GM12892 (cell line): ENCODE results near the gene ATP9B.

Experiments
- DNase-seq: peaks from one replicate; pipeline ENCODE4 v3.0.0; 2011; ENCODE audit not compliant: insufficient read length
- FAIRE-seq: peaks from 2 replicates; lab custom pipeline; 2011; peaks lifted over from hg19 to GRCh38; lab: Jason Lieb, UNC
- POLR2A ChIP-seq: IDR thresholded peaks from 2 replicates; pipeline ENCODE4 v1.6.1; 2011; ENCODE audit warnings: low read depth, low read length, control low read depth
- POLR2AphosphoS5 ChIP-seq: IDR thresholded peaks from 2 replicates; pipeline ENCODE4 v1.6.1; 2011; ENCODE audit warnings: low read depth, low read length, control low read depth
- TAF1 ChIP-seq: IDR thresholded peaks from 2 replicates; pipeline ENCODE4 v1.6.1; 2011; ENCODE audit warnings: low read depth, mild to moderate bottlenecking, control low read depth, low read length, borderline replicate concordance

The ATP9B gene

GRCh38 chr18:79352432-79352831 lies 283.2 kb downstream of the ATP9B start:
- FAIRE-seq = no peak

GRCh38 chr18:79353267-79353666 lies 284.1 kb downstream of the ATP9B start:
- no peak for FAIRE-seq
- TF ChIP-seq POLR2AphosphoS5 = no peak
- TF ChIP-seq POLR2A = no peak
- no peak for TF ChIP-seq TAF1
- no peak for DNase-seq

More at GRCh38 chr18:79352432-79352831, 283.2 kb downstream of the ATP9B start:
- DNase-seq = no peak
- TF ChIP-seq POLR2AphosphoS5 (no peak), POLR2A (no peak), TAF1 (no peak)

- FAIRE-seq (no peak), DNase-seq (no peak)
- no peak for TF ChIP-seq POLR2AphosphoS5
- no peak for TF ChIP-seq POLR2A
- TF ChIP-seq TAF1 = no peak
Observed at GRCh38 chr18:79354350-79354749, 285.2 kb downstream of the ATP9B start.

GRCh38 chr18:79355433-79356335 lies 286.5 kb downstream of the ATP9B start:
- FAIRE-seq (no peak), DNase-seq (no peak)
- TF ChIP-seq POLR2AphosphoS5 = no peak
- TF ChIP-seq POLR2A = no peak
- TF ChIP-seq TAF1 = no peak

GRCh38 chr18:79356435-79356834 lies 287.2 kb downstream of the ATP9B start:
- no peak for TF ChIP-seq POLR2A
- no peak for TF ChIP-seq TAF1
- TF ChIP-seq POLR2AphosphoS5 = no peak
- FAIRE-seq (no peak), DNase-seq (no peak)

- TF ChIP-seq TAF1 (no peak), POLR2A (no peak), POLR2AphosphoS5 (no peak)
- no peak for FAIRE-seq
- DNase-seq = no peak
Observed at GRCh38 chr18:79360933-79361332, 291.7 kb downstream of the ATP9B start.

GRCh38 chr18:79361766-79362522 lies 292.8 kb downstream of the ATP9B start:
- no peak for FAIRE-seq
- TF ChIP-seq POLR2AphosphoS5 (no peak), TAF1 (no peak), POLR2A (no peak)
- DNase-seq = no peak

DNA sequence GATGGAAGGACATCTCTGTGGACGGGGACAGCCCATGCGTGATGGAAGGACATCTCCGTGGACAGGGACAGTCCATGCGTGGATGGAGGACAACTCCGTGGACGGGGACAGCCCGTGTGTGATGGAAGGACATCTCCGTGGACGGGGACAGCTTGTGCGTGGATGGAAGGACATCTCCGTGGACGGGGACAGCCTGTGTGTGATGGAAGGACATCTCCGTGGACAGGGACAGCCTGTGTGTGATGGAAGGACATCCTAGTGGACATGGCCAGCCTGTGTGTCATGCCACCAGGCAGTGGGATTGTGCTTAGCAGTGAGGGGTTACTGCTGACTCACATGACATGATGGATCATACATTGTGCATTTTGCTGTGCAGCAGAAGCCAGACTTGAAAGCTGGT lies 296.5 kb downstream of the ATP9B start:
- no peak for FAIRE-seq
- DNase-seq = no peak
- TF ChIP-seq TAF1 (no peak), POLR2A (no peak), POLR2AphosphoS5 (no peak)

GRCh38 chr18:79366177-79367094 lies 297.2 kb downstream of the ATP9B start:
- FAIRE-seq = no peak
- TF ChIP-seq POLR2A = no peak
- no peak for TF ChIP-seq TAF1
- TF ChIP-seq POLR2AphosphoS5 = no peak
- DNase-seq = no peak

DNA sequence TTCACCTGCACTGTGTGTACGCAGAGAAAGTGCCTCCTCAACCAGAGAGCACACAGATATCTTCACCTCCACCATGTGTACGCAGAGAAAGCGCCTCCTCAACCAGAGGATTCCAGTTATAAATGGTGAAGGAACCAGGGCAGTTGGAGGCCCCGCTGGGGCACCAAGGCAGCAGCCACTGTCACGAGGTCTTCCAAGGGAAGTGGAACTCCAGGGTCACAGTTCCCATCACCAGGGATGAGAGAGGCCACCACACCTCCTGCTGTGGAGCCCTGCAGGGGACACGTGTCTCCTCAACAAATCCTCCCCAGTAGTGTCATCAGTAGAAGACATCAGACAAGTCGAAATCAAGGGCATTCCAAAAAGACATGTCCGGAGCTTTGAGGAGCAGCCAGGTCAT lies 298.3 kb downstream of the ATP9B start:
- TF ChIP-seq POLR2A (no peak), POLR2AphosphoS5 (no peak), TAF1 (no peak)
- DNase-seq (no peak), FAIRE-seq (no peak)
